Occipital lobe (tissue), 2 donors: ENCODE measurements around the gene SPATS1. TPM values are rescaled to one million over a fixed set of nuclear protein-coding genes. Genes with fewer than 3 reads are reported as not detected.
"Not testable (repeated sequence)": the region's sequence is repeated elsewhere in the genome, so short reads cannot be mapped to it uniquely, and the experiment has no call there.

Experiments
- DNase-seq: peaks from one replicate; lab custom pipeline; 2025; lab: John Stamatoyannopoulos, UW
- total RNA-seq: library from RNA; depleted of rRNA; stranded (reverse); fragments of >200 nt; gene quantifications from one replicate; pipeline ENCODE4 v1.2.3, GENCODE V29; 2014

Gene SPATS1
- total RNA-seq, 1 donor from 2014 or later: 0.62 TPM

DNA sequence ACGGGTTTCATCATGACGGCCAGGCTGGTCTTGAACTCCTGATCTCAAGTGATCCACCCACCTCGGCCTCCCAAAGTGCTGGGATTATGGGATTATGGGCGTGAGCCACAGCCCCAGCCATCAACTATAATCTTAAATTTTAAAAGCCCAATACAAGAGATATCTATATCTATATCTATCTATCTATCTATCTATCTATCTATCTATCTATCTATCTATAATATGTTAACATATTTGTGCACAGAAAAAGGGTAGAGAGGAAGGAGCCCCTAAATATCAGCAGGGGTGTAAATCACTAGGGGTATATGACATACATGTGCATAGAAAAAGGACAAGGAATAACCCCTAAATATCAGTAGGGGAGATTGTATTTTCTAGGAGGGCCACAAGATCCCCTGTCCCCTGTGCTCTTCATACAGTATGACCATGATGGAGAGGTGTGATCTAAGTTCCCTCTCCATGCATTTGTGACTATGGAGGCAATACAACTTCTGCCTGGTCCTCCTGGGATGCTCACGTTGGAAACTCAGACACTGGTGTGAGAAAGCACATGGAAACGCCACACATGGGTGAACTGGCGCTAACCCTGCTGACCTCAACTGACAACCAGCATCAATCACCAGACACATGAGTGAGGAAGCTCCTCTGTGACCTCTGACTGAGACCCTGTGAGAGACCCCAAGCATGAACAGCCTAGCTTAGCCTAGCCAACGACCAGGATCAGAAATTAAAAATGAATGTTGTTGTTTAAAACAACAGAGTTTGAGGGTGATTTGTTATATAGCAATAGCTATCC lies 1.2 kb upstream of the SPATS1 start:
- no peak for DNase-seq

DNA sequence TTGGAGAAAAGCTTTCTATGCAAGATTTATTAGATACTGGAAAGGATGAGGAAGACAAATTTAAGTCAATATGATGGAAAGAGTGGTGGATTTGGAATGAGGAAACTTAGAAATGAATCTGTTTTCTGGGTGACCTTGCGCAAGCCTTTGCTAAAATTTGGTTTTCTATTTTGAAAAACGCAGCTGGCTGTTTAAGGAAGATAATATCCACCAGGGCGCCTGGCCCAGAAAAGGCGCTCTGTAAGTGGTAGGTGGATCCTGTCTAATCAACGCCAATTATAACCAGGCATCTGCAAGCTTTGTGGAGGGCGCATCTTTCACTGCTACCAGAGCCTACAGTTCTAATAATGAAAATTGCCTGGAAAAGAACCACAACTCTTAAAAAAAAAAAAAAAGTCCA lies 398 bp upstream of the SPATS1 start:
- no peak for DNase-seq

DNA sequence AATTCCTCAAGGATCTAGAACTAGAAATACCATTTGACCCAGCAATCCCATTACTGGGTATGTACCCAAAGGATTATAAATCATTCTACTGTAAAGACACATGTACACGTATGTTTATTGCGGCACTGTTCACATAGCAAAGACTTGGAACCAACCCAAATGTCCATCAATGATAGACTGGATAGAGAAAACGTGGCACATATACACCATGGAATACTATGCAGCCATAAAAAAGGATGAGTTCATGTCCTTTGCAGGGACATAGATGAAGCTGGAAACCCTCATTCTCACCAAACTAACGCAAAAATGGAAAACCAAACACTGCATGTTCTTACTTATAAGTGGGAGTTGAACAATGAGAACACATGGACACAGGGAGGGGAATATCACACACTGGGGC lies 4.4 kb downstream of the SPATS1 start:
- not testable (repeated sequence) for DNase-seq

DNA sequence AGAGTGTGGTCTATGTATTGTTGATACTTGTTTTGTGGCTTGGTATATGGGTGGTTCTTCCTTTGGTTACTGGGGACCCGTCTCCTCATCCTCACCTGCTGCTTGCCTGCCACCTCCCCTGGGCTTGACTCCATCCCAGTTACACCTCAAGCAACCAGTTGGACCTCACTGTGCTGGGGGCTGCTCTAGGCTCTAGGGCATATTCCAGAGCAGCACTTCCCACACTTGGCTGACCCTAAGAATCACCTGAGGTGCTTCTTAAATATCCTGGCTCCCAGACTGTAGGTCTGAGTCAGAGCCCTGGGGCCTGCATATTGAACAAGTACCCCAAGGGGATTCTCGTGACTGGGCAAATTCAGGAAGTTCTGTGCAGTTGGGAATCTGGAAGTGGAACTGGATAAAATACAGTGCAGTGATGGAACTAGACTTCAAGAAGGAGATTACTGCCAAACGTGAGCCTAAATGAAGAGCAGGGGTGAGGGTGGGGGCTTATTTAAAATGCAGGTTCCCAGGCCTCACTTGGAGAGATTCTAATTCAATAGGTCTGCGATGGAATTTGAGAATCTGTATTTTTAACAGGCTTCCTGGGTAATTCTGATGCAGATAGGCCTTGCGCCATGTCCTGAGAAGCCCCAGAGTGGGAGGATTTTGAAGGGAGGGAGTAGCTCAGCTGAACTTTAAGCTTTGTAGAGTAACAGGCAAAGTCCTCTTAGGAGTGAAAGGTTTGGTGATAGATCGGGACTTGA lies 7.6 kb downstream of the SPATS1 start:
- no peak for DNase-seq

DNA sequence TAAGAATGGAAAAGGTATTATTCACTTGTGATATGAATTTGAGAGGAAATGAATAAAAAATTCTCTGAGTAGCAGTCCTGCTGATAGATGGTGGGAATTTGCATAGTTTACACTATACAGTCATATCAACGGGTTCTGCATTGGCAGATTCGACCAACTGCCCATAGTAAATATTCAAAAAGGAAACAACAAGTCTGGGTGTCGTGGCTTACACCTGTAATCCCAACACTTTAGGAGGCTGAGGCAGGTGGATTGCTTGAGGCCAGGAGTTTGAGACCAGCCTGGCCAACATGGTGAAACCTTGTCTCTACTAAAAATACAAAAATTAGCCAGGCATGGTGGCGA lies 8.2 kb downstream of the SPATS1 start:
- not testable (repeated sequence) for DNase-seq

DNA sequence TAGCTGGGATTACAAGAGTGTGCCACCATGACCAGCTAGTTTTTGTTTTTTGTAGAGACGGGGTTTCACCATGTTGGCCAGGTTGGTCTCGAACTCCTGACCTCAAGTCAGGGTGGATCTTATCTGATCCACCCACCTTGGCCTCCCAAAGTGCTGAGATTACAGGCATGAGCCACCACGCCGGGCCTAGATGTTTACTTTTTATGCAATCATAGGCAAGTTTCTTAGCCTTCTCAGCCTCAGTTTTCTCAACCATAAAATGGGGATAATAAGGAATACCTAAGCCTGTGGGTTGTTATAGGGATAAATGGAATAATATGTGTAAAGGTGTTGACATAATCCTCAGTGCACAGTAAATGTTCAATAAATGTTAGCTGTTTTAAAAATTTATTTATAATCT lies 9.8 kb downstream of the SPATS1 start:
- no peak for DNase-seq

DNA sequence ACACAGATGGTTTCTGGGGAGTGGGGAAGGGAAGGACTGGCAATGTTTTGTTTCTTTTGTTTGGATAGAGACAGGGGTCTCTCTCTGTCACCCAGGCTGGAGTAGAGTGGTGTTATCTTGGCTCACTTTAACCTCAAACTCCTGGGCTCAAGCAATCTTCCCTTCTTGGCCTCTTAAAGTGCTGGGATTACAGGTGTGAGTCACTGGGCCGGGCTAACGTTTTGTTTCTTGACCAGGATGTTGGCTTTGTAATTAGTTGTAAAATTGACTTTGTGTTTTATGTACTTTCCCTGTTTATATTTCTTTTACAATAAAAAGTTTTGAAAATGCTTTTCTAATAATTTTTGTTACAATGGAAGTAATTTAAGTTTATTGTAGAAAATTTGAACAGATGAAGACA lies 10.9 kb downstream of the SPATS1 start:
- DNase-seq: no peak

DNA sequence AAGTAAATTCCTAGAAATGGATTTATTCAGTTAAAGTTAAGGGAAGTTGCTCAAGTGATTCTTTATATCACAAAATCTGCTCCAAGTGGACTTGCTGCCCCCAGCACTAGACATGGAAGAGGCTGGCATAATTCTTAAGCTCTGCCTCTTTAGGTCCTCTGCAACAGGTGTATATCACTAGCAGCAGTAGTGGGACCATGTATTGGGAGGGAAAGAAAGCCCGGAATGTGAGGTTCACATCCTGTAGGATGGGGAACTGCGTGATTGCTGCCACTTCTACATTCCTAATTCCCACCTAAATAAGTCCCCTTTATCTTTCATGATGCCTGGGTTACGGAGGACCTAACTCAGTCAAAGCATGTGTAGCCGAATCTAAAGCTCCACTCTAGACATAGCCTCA lies 13.2 kb downstream of the SPATS1 start:
- DNase-seq: no peak

DNA sequence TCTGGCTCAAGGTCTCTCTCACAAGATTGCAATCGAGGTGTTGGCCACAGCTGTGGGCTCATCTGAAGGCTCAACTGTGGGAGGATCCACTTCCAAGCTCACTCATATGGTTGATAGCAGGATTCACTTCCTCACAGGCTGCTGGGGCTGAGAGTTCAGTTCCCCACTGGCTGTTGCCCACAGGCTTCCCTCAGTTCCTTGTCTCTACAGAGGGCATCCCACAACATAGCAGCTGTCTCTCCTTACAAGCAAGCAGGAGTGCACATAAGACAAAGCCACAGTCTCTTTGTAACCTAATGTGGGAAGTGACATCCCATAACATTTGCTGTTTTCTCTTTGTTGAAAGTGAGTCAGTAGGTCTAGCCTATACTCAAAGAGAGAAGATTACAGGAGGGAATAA lies 14.0 kb downstream of the SPATS1 start:
- DNase-seq: no peak

DNA sequence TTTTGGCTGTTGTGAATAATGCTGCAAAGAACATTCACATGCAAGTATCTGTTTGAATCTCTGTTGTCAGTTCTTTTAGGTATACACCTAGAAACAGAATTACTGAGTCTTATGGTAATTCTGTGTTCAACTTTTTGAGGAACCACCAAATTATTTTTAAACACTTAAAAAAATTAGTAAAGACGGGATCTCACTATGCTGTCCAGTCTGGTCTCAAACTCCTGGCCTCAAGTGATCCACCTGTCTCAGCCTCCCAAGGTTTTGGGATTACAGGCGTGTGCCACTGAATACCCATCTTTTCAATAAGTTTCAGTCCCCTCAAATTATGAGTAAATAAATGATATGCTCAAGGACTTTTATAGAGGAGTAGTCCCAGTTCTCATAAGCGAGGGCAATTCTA lies 17.5 kb downstream of the SPATS1 start:
- no peak for DNase-seq

DNA sequence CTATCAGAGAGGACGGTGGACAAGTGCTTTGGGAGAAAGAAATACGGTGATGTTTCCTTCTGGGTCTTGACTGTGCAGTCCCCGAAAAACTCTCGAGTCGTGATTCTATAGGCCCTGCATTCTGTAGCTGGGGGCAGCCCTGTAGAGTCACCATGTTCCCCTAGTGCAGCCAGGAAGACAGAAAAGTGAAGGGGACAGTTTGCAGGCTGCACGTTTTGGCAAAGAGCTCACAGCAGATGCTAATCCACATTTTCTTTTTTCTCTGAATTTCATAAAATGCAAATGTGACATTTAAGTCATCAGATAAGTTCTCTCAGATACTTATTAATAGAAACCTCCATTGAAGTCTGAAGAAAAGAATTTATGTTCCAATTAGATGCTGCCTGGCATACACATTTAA lies 19.5 kb downstream of the SPATS1 start:
- DNase-seq: no peak

DNA sequence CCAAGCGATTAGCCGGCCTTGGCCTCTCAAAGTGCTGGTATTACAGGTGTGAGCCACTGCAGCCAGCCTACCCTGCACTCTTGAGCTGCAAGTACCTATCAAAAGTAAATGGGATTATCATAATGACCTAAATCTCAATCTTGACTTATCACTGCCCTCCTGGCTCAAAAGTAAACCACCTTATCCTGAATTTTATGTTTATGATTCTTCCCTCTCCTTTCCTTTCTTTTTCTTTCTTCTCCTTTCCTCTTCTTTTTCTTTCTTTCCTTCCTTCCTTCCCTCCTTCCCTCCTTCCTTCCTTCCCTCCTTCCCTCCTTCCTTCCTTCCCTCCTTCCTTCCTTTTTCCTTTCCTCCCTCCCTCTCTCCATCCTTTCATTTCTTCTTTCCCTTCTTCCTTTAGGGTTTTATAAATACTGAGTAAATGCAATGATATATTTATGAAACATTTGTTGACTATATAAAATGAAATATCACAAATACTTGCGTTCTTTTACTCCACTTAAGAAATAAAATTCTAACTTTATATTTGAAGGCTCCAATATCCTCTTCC lies 21.0 kb downstream of the SPATS1 start:
- no peak for DNase-seq

DNA sequence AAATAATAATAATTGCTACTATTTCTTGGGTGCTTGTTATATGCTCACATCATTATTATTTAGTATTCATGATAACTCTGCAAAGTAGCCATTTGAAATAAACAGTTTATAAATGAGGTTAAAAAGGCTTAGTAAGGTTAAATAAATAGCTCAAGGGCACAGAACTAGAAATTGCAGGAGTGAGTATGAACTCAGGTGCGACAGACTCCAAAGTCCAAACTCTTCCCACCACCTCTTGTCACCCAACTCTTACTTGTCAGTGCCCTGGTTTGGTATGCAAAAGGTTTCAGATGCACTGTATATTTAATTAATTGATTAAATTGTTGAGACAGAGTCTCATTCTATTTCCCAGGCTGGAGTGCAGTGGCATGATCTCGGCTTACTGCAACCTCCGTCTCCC lies 24.3 kb downstream of the SPATS1 start:
- DNase-seq: no peak

DNA sequence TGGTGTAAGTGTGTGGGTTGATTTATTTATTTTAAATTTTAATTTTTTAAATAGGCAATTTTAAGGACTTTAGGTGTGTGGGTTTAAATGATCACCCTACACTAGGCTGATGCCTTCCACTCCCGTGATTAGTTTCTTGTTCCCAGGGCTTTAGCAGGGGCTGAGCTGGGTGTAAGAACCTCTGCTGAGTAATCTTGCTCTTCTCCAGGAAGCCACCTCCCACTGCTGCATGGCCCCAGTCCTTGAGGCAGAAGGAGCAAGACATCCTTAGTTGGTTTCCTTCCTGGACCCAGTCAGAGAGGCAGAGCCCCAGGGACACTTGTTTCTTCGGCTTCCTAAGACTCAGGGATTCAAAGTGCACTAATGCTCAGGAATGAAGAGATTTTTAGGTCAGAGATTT lies 25.2 kb downstream of the SPATS1 start:
- DNase-seq: no peak

DNA sequence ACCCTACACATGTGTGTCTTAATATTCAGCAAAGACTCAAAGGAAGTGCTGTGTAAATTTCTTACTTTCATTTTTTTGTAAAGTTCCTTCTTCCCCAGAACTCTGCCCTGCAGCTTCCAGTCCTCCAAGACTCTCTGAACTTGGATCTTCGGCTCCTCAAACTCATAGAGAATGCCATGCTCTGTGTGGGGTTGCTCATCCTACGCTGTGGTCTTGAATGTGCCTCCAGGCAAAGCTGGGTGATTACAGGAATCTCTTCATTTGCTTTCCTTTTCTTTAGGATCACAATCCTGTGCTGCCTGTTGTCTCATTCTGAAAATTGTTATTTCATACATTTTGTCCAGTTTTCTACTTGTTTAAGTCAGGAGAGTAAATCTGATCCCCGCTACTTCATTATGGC lies 30.6 kb downstream of the SPATS1 start:
- no peak for DNase-seq

DNA sequence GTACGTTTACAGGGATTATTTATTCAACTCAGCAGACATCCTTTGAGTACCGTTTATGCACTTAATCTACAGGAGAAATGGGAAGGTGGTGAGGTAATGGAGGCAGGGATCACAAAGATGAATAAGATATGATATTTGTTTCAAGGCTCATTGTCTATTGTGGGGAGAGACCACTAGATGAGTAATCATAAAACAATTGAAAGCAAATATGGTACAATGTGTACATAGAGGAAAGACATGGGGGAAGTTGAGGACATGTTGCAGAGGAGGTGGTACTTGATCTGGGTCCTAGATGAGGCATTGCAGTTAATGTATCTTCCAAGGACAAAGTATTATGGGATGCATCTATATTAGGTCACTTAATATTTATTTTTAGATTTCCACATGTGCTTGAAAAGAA lies 31.3 kb downstream of the SPATS1 start:
- DNase-seq: no peak

DNA sequence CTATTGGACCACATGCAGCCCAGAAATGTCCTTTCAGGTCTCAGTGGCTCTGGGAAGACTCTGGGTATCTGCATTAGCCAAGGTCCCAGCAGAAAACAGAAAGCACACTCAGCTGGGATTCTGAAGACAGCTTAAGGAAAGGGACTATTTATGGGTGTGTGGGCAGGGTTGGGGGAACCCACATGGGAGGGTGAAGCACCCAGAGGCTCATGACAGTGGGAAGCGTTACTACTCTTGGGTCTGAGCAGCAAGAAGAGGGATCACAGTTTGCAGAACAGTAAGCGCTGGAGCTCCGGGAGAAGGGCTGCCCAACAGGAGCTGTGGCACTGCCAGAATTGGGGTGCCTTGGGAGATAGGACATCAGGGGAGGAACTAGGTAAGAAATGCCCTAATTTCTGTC lies 32.6 kb downstream of the SPATS1 start:
- DNase-seq: no peak

DNA sequence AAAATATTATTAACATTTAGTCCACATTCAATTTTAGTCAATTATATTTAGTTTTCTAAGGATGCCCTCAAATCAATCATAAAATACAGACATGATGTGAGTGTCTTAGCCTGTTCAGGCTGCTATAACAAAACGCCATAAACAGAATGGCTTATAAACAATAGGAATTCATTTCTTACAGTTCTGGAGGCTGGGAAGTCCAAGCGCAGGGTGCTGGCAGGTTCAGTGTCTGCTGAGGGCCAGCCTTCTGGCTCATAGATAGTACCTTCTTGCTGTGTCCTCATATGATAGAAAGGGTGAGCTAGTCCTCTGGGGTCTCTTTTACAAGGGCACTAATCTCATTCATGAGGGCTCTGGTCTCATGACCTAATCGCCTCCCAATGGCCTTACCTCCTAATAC lies 35.0 kb downstream of the SPATS1 start:
- no peak for DNase-seq

DNA sequence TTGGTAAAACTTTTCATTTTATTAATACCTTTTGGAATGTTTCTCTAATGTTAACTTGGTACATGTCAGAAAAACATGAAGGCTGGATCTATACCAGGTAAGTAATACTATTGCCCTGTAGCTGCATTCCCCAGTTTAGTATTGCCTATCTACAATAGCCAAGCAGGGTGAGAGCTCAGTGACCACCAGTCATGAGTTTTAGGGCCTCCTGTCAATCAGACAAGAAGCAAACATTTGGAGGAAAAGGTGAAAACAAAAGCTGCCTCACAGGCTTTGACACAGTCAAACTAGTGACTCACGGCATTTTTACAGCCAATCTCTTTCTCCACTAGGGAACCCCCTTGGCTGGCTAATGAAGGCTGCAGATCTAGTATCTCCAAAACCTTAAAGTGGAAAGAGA lies 35.5 kb downstream of the SPATS1 start:
- no peak for DNase-seq

DNA sequence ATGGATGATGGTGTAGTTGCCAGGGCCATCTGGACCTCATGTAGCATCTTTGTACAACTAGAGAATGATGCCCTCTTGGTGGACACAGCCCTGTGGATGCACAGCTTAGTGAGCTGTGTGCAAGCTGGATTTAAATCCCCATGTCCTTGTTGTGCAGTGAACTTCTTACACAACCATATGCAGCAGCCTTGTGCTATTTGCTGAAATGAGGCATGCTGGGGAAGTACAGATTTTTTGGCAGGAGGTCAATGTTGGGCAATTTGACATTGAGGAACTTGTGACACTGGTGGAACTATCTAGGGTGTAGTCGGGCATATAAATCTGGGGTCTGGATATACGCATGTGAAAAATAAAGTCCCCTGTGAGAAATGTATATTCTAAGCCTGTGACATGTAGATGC lies 39.3 kb downstream of the SPATS1 start:
- no peak for DNase-seq

DNA sequence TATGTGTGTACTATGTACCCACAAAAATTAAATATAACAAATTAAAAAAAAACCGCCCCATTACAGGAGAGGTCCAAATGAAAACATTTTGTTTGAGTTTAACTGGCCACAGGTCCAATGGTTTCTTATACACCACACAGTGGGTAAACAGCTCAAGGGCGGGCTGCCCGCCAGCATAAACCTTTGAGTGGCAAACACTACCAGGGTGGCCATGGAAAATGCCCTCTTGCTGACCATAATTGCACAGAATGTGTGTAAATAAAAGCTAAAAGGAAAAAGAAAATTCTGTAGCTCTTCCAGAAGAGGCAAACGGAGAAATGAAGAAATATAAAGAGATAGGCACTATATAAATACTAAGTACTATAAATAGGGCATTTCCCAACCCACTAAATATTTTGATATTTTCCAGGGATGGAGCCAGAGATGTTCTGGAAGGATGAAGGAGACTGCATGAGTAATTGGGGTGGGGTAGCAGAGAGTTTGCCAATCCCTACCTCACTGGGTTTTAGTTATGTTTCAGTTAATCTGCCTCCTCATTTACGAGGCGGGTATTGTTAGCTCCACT lies 44.0 kb downstream of the SPATS1 start:
- DNase-seq: no peak

DNA sequence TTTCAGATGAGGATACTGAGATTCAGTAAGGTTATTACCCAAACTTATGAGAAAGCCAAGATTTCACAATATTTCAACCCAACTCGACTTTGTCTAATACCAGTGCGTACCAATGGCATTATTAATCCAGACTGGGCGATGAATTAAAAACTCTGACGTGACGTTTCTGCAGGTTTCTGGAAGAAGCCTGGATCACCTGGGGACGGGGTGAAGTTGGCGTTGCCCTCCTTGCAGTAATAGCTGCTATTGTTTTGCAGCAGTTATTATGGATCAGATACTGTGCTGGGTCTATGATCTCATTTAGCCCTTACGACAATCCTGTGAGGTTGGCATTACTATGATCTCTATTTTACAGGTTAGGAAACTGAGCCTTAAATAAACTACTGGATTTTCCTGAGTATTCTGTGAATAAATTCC lies 44.5 kb downstream of the SPATS1 start:
- no peak for DNase-seq
